ENCODE results near the gene GUCY2C.

The GUCY2C gene

DNA sequence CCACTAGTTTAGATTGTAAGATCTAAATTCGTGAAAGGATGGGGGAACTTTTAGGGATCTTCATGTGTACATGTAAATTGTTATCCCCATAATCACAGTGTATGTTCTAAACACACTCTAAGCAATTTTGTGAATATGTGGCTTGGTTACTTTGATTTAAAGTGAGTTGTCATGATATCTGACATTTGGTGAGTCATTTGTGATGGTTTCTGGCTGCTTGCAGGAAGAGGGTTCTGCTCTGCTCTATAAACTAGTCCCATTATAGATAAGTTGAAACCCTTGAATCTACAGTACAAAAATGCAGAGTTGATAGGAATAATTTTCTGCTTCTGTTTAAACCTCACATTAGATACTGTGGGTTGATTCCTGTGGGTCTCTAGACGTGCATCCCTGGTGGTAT is 14.8 kb downstream of the GUCY2C start:
- no peak for DNase-seq

DNA sequence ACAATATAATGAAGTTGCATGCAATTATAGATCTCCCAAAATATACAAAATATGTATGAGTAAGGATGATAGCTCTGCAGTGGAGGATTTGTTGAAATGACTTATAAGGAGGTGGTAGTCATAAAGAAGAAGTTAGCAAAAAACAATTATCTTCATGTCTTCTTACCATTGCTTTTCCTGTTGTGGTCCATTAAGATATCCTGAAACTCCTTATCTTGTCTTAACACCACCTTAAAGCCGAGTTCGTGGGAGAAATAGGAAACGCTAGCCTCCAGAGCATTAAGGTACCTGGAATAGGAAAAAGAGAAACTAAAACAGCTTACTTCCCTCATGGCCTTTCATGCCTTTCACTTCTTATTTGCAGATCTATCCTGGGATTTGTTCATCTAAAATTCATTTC is 15.2 kb downstream of the GUCY2C start:
- no peak for DNase-seq

- no peak for DNase-seq
Measured at GRCh38 chr12:14678547-14679150, 17.8 kb downstream of the GUCY2C start.

DNA sequence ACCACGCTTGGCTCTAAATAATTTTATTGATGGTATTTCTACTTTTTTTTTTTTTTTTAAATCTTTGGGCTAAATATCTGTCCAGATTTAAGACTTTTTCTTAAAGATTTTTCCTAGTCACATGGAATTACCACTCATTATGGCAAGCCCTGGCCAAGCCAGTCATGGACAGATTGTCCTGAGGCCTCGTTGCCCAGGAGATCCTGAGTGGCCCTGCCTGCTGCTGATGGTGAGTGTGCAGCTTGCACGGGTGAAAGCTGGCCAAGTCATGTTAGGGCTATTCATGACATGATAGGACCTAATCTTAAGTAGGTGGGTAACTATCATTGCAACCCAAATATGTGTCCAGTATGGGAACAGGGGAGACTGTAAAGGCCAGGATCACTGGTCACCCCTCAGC is 27.8 kb downstream of the GUCY2C start:
- no peak for DNase-seq

DNA sequence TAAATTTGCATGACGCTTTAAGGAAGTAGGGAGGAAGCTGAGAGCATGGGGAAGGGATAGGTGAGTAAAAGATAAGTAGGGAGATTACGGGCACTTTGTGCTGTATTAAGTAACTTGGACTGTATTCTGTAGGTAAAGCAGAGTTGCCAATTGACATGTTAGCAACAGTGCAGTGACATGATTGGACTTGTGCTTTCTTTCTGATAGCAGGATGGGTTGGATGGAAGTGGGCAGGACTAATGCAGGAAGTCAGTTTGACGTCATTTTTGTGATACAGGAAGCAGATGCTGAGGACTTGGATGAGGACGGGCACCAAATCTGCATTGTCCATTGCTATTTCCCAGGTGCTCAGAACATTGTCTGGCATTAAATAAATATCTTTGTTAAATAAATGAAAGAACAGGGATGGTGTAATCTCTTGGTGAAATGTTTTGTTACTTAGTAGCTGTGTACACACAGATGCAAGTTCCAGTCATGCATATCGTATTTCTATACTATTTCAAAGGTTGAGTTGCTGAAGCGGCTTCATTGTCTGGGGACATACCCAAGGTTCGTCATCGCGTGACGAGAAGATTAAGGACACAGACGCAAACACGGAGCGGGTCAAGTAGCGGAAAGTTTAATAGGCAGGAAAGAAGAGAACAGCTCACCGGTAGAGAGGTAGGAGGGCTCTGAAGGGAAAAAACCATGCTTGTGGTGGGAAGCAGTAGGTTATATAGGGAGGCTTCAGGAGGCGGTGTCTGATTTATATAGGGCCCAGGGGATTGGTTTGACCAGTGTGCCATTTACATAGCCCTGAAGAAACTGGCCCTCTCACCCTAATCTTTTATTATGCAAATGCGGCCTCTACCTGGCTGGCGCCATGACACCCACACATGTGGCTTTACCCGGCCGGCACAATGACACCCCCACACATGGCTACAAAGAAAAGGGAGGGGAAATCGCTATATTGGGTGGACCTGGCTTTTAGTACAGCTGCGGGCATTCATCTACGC is 30.7 kb downstream of the GUCY2C start:
- DNase-seq = no peak

DNA sequence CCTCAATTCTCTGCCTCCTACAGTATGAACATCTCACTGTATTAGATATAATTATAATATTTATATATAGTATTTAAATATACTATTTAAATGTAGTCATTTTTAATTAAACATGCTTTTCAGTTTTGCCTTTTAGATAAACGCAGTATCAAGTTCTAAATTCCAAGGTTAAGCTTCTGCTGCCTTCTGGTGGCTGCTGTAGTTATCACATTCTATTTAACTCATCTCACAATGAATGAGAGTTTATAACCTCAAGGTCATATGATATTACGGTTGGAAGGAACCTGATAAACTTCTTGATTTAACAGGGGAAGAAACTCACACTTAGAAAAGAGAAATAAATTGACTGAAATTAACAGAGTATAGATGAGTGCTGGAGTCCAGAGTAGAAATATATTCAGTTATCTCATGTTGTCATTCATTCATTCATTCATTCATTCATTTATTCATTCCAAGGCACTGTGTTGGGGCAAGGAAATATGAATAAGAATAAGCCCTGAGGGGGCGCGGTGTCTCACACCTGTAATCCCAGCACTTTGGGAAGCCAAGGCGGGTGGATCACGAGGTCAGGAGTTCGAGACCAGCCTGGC is 31.9 kb downstream of the GUCY2C start:
- DNase-seq = peak; percentile 64

DNA sequence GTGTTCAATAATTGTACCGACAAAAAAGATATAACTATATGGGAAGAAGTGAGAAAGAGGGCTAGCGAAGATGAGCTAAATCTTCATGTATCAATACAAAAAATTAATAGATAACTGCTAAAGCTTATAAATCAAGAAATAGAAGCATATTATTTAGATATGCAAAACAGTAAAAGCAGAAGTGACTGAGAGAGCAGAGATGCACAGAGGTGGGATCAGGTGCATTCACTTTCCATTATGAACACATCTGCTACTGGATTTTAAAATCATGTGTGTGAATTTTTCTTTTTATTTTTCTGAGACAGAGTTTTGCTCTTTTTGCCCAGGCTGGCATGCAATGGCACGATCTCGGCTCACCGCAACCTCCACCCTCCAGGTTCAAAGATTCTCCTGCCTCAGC is 33.4 kb downstream of the GUCY2C start:
- DNase-seq = no peak

- DNase-seq = no peak
Measured at GRCh38 chr12:14656846-14657245, 39.6 kb downstream of the GUCY2C start.

DNA sequence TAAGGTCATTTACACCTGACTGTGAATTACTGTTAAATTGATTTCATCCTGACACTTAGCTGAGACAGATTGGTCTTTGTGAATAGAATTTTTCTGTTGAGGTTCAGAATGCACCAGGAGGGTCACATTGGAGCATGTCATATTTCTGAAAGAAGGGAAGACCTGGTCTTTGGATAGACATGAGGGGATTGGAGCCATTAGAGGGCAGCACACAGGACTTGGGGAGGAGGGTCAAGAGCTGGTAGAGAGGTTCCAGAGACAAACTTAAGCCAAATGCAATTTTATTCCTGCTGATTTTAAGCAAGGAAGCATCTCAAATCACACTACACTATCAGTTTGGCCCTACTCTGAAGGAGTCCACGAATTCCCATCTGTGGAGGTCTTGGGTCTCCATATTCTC is 41.1 kb downstream of the GUCY2C start:
- no peak for DNase-seq

DNA sequence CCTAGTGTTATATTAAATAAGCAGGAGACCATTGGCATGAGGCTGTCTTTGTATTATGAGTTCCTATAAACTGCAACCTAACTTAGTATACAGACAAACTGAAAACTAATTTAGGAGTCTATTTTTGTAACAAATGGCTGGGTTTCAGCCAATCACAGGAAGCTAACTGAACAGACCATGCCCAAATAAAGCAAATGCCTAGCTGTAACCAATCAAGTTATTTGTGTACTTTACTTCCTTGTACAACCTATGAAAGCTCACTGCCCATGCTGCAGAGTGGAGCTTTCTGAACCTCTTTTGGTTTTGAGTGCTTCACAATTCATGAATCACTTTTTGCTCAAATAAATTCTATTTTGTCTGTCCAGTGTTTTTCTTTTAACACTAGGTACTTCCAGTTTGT is 41.6 kb downstream of the GUCY2C start:
- no peak for DNase-seq

GRCh38 chr12:14654416-14654815 is 42.0 kb downstream of the GUCY2C start:
- DNase-seq = no peak

DNA sequence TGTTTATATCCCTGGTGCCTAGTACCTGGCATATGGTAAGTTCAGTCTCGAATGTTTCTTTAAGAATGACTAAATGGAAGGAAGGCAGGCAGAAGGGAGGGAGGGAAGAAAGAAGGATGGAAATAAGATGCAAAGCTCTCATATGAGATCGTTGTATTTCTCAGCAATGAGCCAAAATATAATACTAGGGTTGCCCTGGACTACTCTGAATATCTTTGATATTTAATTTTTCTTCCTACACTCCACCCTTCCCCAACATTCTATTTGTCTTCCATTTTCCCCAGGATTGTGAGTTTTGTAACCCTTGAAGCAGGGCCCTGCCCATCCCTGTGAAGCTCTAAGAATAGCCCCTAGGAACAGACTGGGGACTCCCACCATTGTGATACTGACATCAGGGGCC is 43.9 kb downstream of the GUCY2C start:
- no peak for DNase-seq

- no peak for DNase-seq
Measured at GRCh38 chr12:14651371-14651770, 45.0 kb downstream of the GUCY2C start.

GRCh38 chr12:14650789-14651188 is 45.6 kb downstream of the GUCY2C start:
- DNase-seq = no peak

- no peak for DNase-seq
Measured at GRCh38 chr12:14647028-14647750, 49.2 kb downstream of the GUCY2C start.

- peak; percentile 35 for DNase-seq
Measured at GRCh38 chr12:14643251-14643650, 53.1 kb downstream of the GUCY2C start.

DNA sequence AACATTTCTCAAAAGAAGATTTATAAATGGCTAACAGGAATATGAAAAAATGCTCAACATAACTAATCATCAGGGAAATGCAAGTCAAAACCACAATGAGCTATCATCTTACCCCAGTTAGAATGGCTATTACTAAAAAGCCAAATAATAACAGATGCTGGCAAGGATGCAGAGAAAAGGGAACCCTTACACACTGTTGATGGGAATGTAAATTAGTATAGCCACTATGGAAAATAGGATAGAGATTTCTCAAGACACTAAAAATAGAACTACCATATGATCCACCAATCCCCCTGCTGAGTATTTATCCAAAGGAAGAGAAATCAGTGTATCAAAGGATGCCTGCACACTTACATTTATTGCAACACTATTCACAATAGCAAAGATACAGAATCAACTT is 58.3 kb downstream of the GUCY2C start:
- DNase-seq = no peak

GRCh38 chr12:14635776-14636175 is 60.6 kb downstream of the GUCY2C start:
- no peak for DNase-seq

GRCh38 chr12:14630793-14631192 is 65.6 kb downstream of the GUCY2C start:
- no peak for DNase-seq

DNA sequence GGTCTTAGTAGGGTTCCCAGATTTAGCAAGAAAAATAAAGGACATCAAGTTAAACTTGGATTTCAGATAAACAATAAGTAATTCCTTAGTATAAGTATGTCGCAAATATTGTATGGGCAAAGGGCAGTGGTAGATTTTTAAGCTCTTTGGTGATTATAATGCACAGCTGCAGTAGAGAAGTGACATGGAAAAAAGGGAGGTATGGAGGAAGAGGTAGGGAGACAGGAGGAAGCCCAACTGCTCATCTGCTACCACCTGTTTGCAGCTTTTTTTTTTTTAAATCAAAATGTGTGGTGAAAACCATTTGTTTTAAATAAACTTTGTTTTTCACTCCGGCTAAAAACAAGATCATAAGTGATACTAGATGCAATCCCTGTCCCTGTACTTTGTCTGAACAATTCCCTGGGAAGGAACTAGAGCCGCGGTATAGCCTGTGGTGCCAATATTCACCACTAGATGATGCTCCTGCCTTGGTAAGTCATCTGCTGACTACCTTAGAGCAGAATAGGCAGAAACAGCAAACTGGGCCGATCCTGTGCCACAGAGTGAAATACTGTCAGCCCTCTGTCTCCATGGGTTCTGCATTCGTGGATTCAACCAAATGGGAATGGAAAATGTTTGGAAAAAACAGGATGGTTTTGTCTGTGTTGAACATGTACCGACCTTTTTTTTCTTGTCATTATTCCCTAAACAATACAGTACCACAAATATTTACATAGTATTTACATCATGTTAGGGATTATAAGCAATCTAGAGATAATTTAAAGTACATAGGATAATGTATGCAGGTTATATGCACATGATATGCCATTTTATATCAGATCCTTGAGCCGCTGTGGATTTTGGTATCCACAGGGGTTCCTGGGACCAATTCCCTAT is 66.3 kb downstream of the GUCY2C start:
- DNase-seq = peak; percentile 75

- DNase-seq = no peak
Measured at GRCh38 chr12:14628771-14629170, 67.6 kb downstream of the GUCY2C start.

DNA sequence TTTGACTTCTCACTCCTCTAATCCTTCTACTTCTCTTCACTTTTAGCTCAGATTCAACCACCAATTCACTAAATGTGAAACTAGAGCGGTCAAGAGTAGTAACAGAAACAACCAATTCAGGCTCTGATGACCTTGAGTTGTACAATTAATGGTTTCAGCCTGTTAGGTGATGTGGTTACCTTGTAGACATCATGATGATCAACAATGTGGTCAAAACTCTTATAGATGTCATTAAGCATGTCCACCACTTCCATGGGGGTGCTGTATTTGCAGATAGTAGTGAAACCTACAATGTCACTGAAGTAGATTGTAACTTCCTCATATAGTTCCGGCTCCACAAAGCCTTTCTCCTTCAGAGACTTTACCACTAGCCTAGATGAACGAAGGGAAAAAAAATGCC is 74.6 kb downstream of the GUCY2C start:
- no peak for DNase-seq
